Neural progenitor cell (in vitro differentiated cells): ENCODE results near the gene GALNT18. TPM values are rescaled to one million over a fixed set of nuclear protein-coding genes. Genes with fewer than 3 reads are reported as not detected.
A peak's percentile ranks its signal among the peaks of the same experiment; 100 is the strongest.

Experiments used
- DNase-seq: peaks from one replicate; pipeline ENCODE4 v3.0.0-alpha.2; 2016; ENCODE audit warnings: low spot score
- H2AFZ ChIP-seq: fragments of 200-600 bp; sonication (generic); replicated peaks from 2 replicates; pipeline ENCODE4 v1.6.1; 2016; ENCODE audit warnings: antibody characterized with exemption
- H3F3A ChIP-seq: fragments of 200-600 bp; sonication (generic); 2 replicates; pipeline ENCODE4 v1.6.1; 2016; ENCODE audit warnings: antibody characterized with exemption, low read depth
- H3K27ac ChIP-seq: fragments of 200-600 bp; sonication (generic); 2 replicates; pipeline ENCODE4 v1.5.1; 2016; ENCODE audit warnings: mild to moderate bottlenecking
- H3K27me3 ChIP-seq: fragments of 200-600 bp; sonication (generic); 2 replicates; pipeline ENCODE4 v1.6.1; 2016; ENCODE audit warnings: mild to moderate bottlenecking, moderate library complexity
- H3K36me3 ChIP-seq: fragments of 200-600 bp; sonication (generic); 2 replicates; pipeline ENCODE4 v1.5.1; 2016
- H3K4me1 ChIP-seq: fragments of 200-600 bp; sonication (generic); 2 replicates; pipeline ENCODE4 v1.6.1; 2016; ENCODE audit warnings: mixed run types
- H3K4me2 ChIP-seq: fragments of 200-600 bp; sonication (generic); 2 replicates; pipeline ENCODE4 v1.6.1; 2016
- H3K4me3 ChIP-seq: fragments of 200-600 bp; sonication (generic); 2 replicates; pipeline ENCODE4 v1.5.1; 2016
- H3K79me2 ChIP-seq: fragments of 200-600 bp; sonication (generic); 2 replicates; pipeline ENCODE4 v1.6.1; 2016; ENCODE audit warnings: low read depth
- H3K9ac ChIP-seq: fragments of 200-600 bp; sonication (generic); 2 replicates; pipeline ENCODE4 v1.6.1; 2016
- H3K9me3 ChIP-seq: fragments of 200-600 bp; sonication (generic); 2 replicates; pipeline ENCODE4 v1.5.1; 2016; ENCODE audit warnings: low read depth
- H4K20me1 ChIP-seq: fragments of 200-600 bp; sonication (generic); 2 replicates; pipeline ENCODE4 v1.6.1; 2016; ENCODE audit warnings: low read depth
- H3K27ac Mint-ChIP-seq: 3 replicates; pipeline ENCODE4 v1.8.0; 2021; ENCODE audit warnings: mixed read lengths
- H3K27me3 Mint-ChIP-seq: 2 replicates; pipeline ENCODE4 v1.8.0; 2022; ENCODE audit warnings: low read depth, mild to moderate bottlenecking, inconsistent platforms, moderate library complexity, mixed read lengths; ENCODE audit not compliant: insufficient read depth
- H3K36me3 Mint-ChIP-seq: 3 replicates; pipeline ENCODE4 v1.8.0; 2021; ENCODE audit warnings: mixed read lengths
- H3K4me1 Mint-ChIP-seq: 3 replicates; pipeline ENCODE4 v1.8.0; 2021; ENCODE audit warnings: mixed read lengths
- H3K4me3 Mint-ChIP-seq: 3 replicates; pipeline ENCODE4 v1.8.0; 2021; ENCODE audit warnings: mild to moderate bottlenecking, moderate library complexity, mixed read lengths
- H3K9me3 Mint-ChIP-seq: 3 replicates; pipeline ENCODE4 v1.8.0; 2020; ENCODE audit warnings: mixed read lengths
- EZH2 ChIP-seq: fragments of 200-600 bp; sonication (generic); IDR thresholded peaks from 2 replicates; pipeline ENCODE4 v1.6.1; 2017; ENCODE audit warnings: antibody characterized with exemption, mild to moderate bottlenecking, moderate library complexity
- EZH2phosphoT487 ChIP-seq: fragments of 200-600 bp; sonication (generic); IDR thresholded peaks from 2 replicates; pipeline ENCODE4 v1.6.1; 2017; ENCODE audit warnings: antibody characterized with exemption
- total RNA-seq: library from RNA; depleted of rRNA; stranded (reverse); fragments of >200 nt; gene quantifications from 2 replicates; pipeline ENCODE4 v1.2.3, GENCODE V29; 2015; ENCODE audit warnings: low replicate concordance
- TF ChIP-seq, protein P1 (sequence below): fragments of 200-600 bp; sonication (generic); IDR thresholded peaks from 2 replicates; pipeline ENCODE4 v1.5.1; 2017; ENCODE audit warnings: antibody characterized with exemption, mild to moderate bottlenecking

The GALNT18 gene
- total RNA-seq, 1 donor from 2014 or later, result 2.4 TPM

GRCh38 chr11:11374358-11375148 lies 247.3 kb downstream of the GALNT18 start:
- Mint-ChIP-seq H3K27me3 (peaks cover 7% of the 10 kb centered on the region), H3K4me1 (peaks cover 14% of the 10 kb centered on the region), H3K4me3 (no peak overlapping the region), H3K27ac (no peak overlapping the region), H3K36me3 (no peaks in the 10 kb centered on the region), H3K9me3 (no peaks in the 10 kb centered on the region)
- TF ChIP-seq, protein P1, sequence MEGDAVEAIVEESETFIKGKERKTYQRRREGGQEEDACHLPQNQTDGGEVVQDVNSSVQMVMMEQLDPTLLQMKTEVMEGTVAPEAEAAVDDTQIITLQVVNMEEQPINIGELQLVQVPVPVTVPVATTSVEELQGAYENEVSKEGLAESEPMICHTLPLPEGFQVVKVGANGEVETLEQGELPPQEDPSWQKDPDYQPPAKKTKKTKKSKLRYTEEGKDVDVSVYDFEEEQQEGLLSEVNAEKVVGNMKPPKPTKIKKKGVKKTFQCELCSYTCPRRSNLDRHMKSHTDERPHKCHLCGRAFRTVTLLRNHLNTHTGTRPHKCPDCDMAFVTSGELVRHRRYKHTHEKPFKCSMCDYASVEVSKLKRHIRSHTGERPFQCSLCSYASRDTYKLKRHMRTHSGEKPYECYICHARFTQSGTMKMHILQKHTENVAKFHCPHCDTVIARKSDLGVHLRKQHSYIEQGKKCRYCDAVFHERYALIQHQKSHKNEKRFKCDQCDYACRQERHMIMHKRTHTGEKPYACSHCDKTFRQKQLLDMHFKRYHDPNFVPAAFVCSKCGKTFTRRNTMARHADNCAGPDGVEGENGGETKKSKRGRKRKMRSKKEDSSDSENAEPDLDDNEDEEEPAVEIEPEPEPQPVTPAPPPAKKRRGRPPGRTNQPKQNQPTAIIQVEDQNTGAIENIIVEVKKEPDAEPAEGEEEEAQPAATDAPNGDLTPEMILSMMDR, result no peak
- Histone ChIP-seq H3K4me3 (no peak overlapping the region), H3F3A (peaks cover 12% of the 10 kb centered on the region), H3K27me3 (peaks cover 16% of the 10 kb centered on the region), H3K79me2 (no peaks in the 10 kb centered on the region), H4K20me1 (no peaks in the 10 kb centered on the region), H3K36me3 (no peaks in the 10 kb centered on the region), H3K4me1 (peaks cover 17% of the 10 kb centered on the region), H3K27ac (no peak overlapping the region), H3K4me2 (peak overlapping the region; percentile 55), H3K9ac (no peak overlapping the region), H2AFZ (no peak overlapping the region), H3K9me3 (no peaks in the 10 kb centered on the region)
- DNase-seq, result no peak

DNA sequence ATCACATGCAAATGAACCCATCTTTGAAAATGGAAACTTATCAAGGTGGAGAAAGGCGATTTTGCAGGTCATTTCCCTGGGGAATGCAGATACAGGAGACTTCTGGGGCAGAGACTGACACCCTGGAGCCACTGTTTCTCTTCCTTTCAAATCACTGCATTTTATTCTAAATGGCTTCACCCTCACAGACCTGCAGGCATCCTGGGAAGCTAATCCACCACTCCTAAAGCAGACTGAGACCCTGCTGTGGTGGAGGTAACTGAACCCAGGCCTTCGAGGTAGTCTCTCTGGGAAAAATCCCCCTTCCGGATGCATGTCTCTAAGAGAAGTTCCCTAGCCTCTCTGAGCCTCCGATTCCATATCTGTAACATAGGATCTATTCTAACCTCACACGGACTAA lies 247.9 kb downstream of the GALNT18 start:
- Mint-ChIP-seq H3K27ac (no peak overlapping the region), H3K36me3 (no peaks in the 10 kb centered on the region), H3K9me3 (no peaks in the 10 kb centered on the region), H3K4me1 (peaks cover 14% of the 10 kb centered on the region), H3K27me3 (peaks cover 4% of the 10 kb centered on the region), H3K4me3 (no peak overlapping the region)
- H3K27ac ChIP-seq, result no peak overlapping the region
- H3K4me3 ChIP-seq, result no peak overlapping the region
- peaks cover 17% of the 10 kb centered on the region for H3K4me1 ChIP-seq
- no peaks in the 10 kb centered on the region for H3K36me3 ChIP-seq
- H3K79me2 ChIP-seq, result no peaks in the 10 kb centered on the region
- peaks cover 16% of the 10 kb centered on the region for H3K27me3 ChIP-seq
- H3F3A ChIP-seq, result peaks cover 12% of the 10 kb centered on the region
- no peak overlapping the region for H3K9ac ChIP-seq
- peak; percentile 51 for DNase-seq
- H2AFZ ChIP-seq, result no peak overlapping the region
- no peaks in the 10 kb centered on the region for H3K9me3 ChIP-seq
- peak overlapping the region; percentile 55 for H3K4me2 ChIP-seq
- TF ChIP-seq EZH2phosphoT487 (no peak), EZH2 (no peak)
- TF ChIP-seq, protein P1, result no peak
- no peaks in the 10 kb centered on the region for H4K20me1 ChIP-seq

DNA sequence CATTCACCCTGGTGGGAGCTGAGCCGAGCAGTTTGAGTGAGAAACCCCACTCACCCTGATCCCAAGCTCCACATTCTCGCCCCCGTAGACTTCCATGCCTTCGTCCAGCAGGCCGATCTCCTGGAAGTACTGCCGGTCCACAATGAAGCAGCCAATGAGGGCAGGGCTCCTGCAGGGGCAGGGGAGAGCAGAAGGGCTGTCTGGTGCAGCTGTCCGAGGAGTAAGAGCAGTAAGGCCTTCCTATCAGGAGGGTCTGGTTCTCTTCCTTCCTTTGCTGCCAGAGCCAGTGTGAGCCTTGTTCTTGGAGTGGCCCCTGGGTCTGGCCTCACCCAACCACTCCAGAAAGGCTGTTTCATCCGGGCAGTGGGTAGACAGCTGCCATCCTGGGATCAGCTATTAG lies 249.3 kb downstream of the GALNT18 start:
- DNase-seq, result no peak
- H3K27ac Mint-ChIP-seq, result no peak overlapping the region
- H3K36me3 ChIP-seq, result no peaks in the 10 kb centered on the region

More for the DNA sequence above, 249.3 kb downstream of the GALNT18 start:
- Mint-ChIP-seq H3K9me3 (no peaks in the 10 kb centered on the region), H3K4me3 (no peak overlapping the region), H3K36me3 (no peaks in the 10 kb centered on the region), H3K27me3 (peaks cover 3% of the 10 kb centered on the region), H3K4me1 (peaks cover 14% of the 10 kb centered on the region)
- H3K4me3 ChIP-seq, result no peak overlapping the region
- peaks cover 16% of the 10 kb centered on the region for H3K27me3 ChIP-seq
- H2AFZ ChIP-seq, result no peak overlapping the region
- no peak overlapping the region for H3K4me2 ChIP-seq
- H3K9me3 ChIP-seq, result no peaks in the 10 kb centered on the region
- H4K20me1 ChIP-seq, result no peaks in the 10 kb centered on the region
- H3K27ac ChIP-seq, result no peak overlapping the region
- peaks cover 17% of the 10 kb centered on the region for H3K4me1 ChIP-seq
- H3K79me2 ChIP-seq, result no peaks in the 10 kb centered on the region
- H3F3A ChIP-seq, result peaks cover 12% of the 10 kb centered on the region
- H3K9ac ChIP-seq, result no peak overlapping the region
- TF ChIP-seq, protein P1, result no peak
- TF ChIP-seq EZH2phosphoT487 (no peak), EZH2 (no peak)
